Anterior cingulate cortex (tissue), 58 donors: ENCODE data around the gene PNPLA7.

Source experiments
- DNase-seq, 58 donors: peaks; one replicate each; lab custom pipeline; 2025; lab: John Stamatoyannopoulos, UW

The PNPLA7 gene

DNA sequence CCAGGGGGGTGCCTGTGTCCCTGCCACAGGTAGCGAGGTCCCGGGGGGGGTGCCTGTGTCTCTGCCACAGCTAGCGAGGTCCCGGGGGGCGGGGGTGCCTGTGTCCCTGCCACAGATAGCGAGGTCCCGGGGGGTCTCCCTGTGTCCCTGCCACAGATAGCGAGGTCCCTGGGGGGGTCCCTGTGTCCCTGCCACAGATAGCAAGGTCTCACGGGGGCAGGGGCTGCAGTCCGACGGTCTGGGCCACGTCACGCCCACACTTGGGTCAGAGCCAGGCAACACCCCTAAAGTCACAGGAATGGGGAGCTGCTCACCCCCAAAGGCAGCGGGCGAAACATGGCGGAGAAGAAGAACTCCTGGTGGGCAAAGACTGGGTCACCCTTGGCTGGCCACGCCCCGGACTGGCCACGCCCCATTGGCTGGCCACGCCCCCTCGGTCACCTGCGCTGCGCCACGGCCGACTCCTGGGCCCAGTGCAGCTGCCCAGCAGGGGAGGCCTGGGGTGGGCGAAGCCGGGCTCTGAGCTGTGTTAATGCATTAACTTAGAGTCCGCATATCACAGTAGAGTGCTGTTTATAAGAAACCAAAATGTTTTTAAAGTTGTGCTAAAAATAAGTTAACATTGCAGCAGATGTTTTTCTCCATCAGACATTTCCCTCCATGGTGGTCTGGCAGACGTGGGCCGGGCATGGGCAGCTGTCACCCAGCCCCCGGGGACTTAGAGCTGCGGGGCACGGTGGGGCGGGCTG lies 120.1 kb downstream of the PNPLA7 start:
- DNase-seq, result no peak

- DNase-seq, result no peak
These were observed 120.7 kb downstream of the PNPLA7 start for GRCh38 chr9:137429546-137429890.

DNA sequence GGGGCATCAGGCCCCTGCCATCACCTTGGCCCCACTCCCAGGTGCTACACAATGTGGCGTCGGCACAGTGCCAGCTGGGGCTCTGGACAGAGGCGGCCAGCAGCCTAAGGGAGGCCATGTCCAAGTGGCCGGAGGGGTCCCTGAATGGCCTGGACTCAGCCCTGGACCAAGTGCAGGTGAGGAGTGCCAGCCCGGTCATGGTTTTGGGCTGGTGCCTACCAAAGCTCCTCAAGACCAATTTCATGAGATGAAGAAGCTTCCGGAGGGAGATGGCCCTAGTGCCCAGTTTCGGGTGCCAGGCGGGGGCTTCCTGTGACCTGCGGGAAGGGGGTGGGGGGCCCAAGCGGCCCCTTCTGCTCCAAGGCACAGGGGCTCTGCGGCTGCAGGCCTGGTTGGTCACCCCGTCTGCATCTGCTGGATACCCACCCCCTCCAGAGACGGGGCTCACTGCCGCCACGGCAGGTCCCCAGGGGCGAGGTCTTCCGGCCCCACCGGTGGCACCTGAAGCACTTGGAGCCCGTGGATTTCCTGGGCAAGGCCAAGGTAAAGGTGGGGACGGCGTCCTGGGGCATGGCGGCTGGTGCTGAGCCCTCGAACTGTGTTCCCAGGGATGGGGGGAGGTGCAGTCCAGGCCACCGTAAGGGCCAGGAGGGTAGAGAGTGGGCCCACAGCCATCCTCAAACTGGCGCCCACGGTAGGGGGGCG lies 121.2 kb downstream of the PNPLA7 start:
- DNase-seq, result no peak

DNA sequence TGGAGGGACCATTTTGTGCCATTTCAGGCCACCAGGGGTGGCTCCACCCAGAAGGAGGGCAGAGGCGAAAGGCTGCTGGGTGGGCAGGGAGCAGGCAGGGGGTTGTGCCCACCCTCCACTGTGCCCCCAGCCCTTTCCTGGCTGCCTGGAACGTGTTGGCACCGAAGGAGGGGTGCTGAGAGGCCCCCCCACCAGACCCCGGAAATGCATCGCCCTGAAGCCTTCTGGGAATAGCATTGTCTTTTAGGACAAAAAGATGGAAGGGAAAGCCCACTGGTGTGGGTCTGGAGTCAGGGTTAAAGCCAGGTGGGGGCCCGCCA lies 121.9 kb downstream of the PNPLA7 start:
- no peak for DNase-seq

- no peak for DNase-seq
These were observed 122.5 kb downstream of the PNPLA7 start for GRCh38 chr9:137427454-137428310.

GRCh38 chr9:137426018-137426681 lies 124.1 kb downstream of the PNPLA7 start:
- no peak for DNase-seq

DNA sequence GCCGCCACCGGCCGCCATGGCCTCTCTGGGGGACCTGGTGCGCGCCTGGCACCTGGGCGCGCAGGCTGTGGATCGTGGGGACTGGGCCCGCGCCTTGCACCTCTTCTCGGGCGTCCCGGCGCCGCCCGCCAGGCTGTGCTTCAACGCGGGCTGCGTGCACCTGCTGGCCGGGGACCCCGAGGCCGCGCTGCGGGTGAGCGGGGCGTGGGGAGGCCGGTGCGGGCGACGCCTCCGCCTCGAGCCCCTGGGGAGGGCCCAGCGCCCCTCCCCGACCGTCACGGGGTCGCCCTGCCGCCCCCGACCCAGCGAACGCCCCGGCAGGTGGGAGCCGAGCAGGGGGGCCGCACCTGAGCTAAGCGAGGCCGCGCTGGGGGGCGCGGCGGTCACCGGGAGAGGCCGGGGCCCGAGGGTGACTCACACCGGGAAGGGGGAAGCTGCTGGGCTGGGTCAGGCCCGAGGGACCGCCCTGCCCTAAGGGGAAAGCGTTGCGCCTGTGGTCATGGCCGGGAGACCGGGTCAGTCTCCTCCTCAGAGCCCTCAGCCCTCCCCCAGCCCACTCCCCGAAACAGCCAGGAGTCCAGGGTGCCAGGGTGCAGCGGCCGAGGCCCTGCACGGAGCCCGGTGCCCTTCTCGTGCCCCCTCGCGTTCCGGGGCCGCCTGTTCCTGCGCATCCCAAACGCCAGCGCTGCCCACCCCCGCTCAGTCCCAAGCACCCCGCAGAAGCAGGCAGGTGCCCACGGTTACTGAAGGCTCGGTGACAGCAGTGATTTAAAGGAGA lies 126.5 kb downstream of the PNPLA7 start:
- DNase-seq, result peak in 1 of 58 donors; percentile 59

DNA sequence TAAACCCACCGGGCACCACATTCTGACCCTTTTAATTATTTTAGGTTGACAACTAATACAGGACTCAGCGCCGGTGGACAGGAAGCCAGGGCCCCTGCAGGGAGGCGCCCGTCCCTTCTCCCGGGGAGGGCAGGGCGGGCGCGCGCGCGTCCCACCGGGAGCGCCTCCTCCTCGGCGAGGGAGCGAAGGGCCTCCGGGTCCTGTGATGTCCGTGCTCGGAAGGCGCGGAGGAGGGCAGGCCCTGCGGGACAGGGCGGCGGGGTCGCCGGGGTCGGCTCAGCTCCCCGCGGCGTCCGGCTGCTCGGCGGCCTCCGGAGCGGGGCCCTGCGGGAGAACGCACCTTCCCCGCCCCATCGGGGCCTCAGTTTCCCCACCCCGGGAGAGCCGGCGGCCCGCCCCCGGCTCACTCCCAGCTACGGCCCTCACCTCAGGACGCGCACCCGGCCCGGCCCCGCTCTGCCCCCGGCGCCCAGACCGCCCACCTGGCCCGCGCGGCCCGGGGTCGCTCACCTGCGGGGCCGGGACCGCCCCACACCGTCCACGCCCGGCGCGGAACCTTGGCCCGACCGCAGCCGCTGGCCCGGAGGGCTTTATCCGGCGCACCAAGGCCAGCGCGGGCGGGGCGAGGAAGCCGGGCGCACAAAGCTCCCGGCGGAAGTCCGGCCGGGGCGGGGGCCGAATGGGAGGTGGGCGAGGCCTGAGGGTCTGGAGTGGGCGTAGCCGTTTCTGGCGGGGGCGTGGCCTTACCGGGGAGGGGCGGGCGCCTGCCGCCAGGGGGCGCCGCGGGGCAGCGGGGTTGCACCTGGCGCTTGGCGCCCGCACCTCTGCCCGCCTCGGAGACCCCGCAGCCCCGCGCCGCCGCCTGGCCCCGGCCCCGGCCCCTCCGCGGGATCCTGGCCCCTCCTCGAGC lies 127.3 kb downstream of the PNPLA7 start, which contains the start of the genes EXD3 and NOXA1:
Gene EXD3 (minus strand): TSS at position 559 of the 910 bp plus-strand sequence. CDS start 27,805 bp downstream, outside the sequence.
Gene NOXA1 (plus strand): TSS at position 790 of the 910 bp plus-strand sequence. CDS start 137 bp downstream, outside the sequence.
- DNase-seq, result peak in 55 of 58 donors; percentile 41 to 92 (median 83)

- DNase-seq, result no peak
These were observed 128.2 kb downstream of the PNPLA7 start for GRCh38 chr9:137421838-137422603.

DNA sequence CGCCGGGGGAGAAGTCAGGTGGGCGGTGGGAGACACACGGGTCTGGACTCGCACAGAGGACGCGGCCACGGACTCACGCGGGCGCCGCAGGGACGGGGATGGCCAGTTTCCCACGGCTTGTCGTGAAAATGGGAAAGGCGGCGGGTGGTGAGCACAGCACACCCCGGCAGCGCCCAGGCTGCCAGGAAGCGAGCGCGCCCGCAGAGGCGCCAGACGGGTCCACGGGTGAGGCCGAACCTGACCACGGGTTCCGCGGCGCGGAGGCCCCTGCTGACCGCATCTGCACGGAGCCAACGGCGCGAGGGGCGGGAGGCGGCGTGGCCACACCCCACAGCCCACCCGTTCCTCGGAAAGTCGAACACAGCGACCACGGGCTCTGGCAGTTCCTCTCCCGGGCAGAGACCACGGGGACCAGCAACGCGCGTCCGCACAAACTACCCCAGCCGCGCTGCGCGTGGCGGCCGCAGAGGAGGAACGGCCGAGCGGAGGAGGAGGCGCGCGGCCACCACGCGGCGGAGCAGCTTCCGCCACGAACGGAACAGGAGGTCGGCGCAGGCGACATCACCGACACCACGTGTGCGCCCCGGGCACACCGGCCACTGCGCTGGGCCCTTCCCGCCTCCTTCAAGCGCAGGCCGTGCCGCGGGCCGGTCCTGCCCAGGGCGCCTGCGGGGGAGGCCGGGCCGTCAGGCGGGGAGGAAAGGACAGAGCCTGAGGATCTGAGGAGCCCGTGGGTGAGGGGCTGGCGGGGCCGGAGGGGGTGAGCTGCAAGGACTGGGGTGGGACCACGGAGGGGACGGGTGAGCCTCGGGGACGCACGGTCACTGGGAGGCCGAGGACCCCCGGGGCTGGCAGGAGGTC lies 132.8 kb downstream of the PNPLA7 start:
- DNase-seq, result no peak

- no peak for DNase-seq
These were observed 133.5 kb downstream of the PNPLA7 start for GRCh38 chr9:137416563-137417151.

DNA sequence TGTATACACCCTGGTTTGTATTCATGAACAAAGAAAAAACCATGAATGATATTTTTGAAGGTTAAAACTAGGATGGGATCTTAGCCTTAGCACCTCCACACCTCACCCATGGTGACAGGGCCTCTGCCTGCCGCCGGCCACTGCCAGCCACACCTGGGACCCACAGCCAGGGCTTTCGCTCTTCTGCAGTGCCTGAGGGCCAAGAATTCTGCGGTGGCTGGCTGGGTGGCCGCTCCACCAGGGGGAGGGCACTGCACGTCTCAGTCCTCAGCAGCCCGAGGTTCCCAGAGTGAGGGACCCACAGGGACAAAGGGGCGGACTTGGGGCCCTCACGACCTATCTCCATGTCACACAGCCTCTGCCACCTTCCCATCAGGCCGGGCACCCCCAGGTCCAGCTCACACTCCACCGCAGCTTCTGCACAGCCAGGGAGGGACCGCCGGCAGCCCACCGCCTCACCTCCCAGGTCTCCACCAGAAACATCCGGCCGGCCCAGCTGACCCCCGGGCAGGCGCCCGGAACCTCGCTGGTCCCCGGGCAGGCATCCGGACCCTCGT lies 134.1 kb downstream of the PNPLA7 start:
- no peak for DNase-seq

DNA sequence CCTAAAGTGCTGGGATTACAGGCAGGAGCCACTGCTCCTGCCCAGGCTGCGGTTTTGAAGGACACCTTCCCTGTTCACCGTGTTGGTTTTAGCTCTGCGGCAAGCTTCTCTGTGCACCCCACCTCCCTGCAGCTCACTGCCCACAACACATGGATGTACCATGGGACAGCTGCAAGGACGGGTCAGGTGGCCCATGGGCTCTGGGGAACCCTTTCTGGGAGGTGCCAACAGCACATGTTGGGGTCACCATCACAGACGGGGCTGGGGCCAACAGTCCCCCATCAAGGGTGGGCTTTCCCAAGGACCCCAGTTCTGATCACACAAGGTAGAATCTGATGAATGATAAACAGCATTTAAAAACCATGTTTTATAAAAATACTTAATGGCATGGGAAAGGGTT lies 134.8 kb downstream of the PNPLA7 start:
- no peak for DNase-seq

- DNase-seq, result no peak
These were observed 137.8 kb downstream of the PNPLA7 start for GRCh38 chr9:137412431-137412830.

GRCh38 chr9:137411645-137412380 lies 138.4 kb downstream of the PNPLA7 start:
- peak in 1 of 58 donors; percentile 37 for DNase-seq
